ENCODE results near the gene RPS6KB2. TPM values are rescaled to one million over a fixed set of nuclear protein-coding genes. Genes with fewer than 3 reads are reported as not detected.

The RPS6KB2 gene
- total and polyA plus RNA-seq, 2 donors (not counting 3 experiments of a cell fraction or from before 2014, with no cell fraction given) = 53.8 to 60.0 TPM

- ChIA-PET CTCF (no interaction called here), POLR2A (no interaction called here)
- Histone ChIP-seq H3K36me3 (ENCODE audit: control insufficient read depth in 2 of 2, extremely low read depth in 1 of 2, insufficient read depth in 2 of 2, low read length in 2 of 2) (peaks cover 0 to 38% of the 10 kb centered on the region in 2 experiments), H3K4me1 (ENCODE audit: control insufficient read depth, extremely low read depth, insufficient read depth, low read length) (no peaks in the 10 kb centered on the region), H3K9ac (replicated peaks; ENCODE audit: extremely low read depth, insufficient read depth, low read length) (no peak overlapping the region), H2AFZ (ENCODE audit: low read depth, low read length) (no peak overlapping the region), H4K20me1 (replicated peaks; ENCODE audit: control insufficient read depth, extremely low read depth, insufficient read depth, low read length) (no peaks in the 10 kb centered on the region), H3K27ac (ENCODE audit: insufficient read depth, low read depth, low read length) (no peak overlapping the region), H3K9me1 (replicated peaks; ENCODE audit: control insufficient read depth, extremely low read depth, insufficient read depth, low read length) (no peaks in the 10 kb centered on the region), H3K4me2 (ENCODE audit: insufficient read depth, low read length) (no peak overlapping the region), H3K27me3 (ENCODE audit: control insufficient read depth in 2 of 2, insufficient read depth in 2 of 2, low read length in 2 of 2) (no peaks in the 10 kb centered on the region), H3K4me3 (replicated peaks in 1 of 3; ENCODE audit: insufficient read depth in 1 of 3, low read depth in 1 of 3, low read length in 3 of 3) (no peak overlapping the region), H3K79me2 (ENCODE audit: control insufficient read depth, insufficient read depth, low read length) (peaks cover under 1% of the 10 kb centered on the region), H3K9me3 (replicated peaks; ENCODE audit: control insufficient read depth, insufficient read depth, low read length) (no peaks in the 10 kb centered on the region)
- no peak for DNase-seq (ENCODE audit: low read depth, low spot score)
- intact Hi-C loops (cut with micrococcal nuclease) = no loop called here
- dilution Hi-C loops (cut with MboI; ENCODE audit: extremely low pct_ligation_motif_present, low sequenced_read_pairs) = no loop called here
- BruUV-seq (replicated peaks) = no TSS peak
- no peak for FAIRE-seq
- TF ChIP-seq POLR2A (IDR thresholded peaks at IDR 0.05; ENCODE audit: low read depth, low read length) (no peak), EZH2 (IDR thresholded peaks at IDR 0.05; ENCODE audit: borderline replicate concordance, low read depth, low read length, severe bottlenecking) (no peak), MAX (IDR thresholded peaks at IDR 0.05; ENCODE audit: insufficient read depth, insufficient read length) (no peak), POLR2AphosphoS5 (IDR thresholded peaks at IDR 0.05; ENCODE audit: insufficient read depth, low read depth, low read length) (no peak), FOS (IDR thresholded peaks at IDR 0.05; ENCODE audit: borderline replicate concordance, insufficient read depth, low read length) (no peak), JUN (IDR thresholded peaks at IDR 0.05; ENCODE audit: borderline replicate concordance, insufficient read depth, insufficient read length, low read depth) (no peak), CTCF (IDR thresholded peaks at IDR 0.05; ENCODE audit: extremely low read depth in 1 of 2, insufficient read depth in 1 of 2, low read depth in 1 of 2, low read length in 2 of 2) (no peak), GATA2 (IDR thresholded peaks at IDR 0.05; ENCODE audit: insufficient read depth, insufficient read length, low read depth, low read length) (no peak), MYC (IDR thresholded peaks at IDR 0.05; ENCODE audit: low read depth, low read length) (no peak)
Measured at GRCh38 chr11:67434395-67434881, 6.1 kb downstream of the RPS6KB2 start.

Data from endothelial cell of umbilical vein (primary cell).